ENCODE measurements around the gene PLEKHA7. TPM values are rescaled to one million over a fixed set of nuclear protein-coding genes. Genes with fewer than 3 reads are reported as not detected.

PLEKHA7 gene
- total and polyA plus RNA-seq, 2 of the 4 experiments (the other 2 are of a cell fraction) = 0.12 TPM; not detected in 1

DNA sequence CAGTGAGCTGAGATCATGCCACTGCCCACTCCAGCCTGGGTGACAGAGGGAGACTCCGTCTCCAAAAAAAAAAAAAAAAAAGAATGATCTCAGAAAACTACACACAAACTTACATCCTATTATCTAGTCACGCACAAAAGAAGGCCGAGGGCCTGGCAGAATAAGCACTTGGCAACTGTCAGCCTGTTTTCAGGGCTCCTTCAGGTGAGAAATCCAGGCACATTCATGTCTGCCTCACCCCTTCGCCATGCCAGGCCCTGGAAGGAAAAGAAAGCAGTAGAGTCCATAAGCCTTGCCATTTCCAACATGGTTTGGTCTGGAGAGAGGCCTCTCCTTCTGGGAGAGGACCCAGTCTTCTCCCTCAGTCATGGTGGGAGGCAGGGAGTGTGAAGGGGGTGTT lies 244.8 kb downstream of the PLEKHA7 start:
- Histone ChIP-seq H3K18ac (ENCODE audit: low read depth, low read length) (no peak overlapping the region), H3K79me1 (ENCODE audit: low read depth in 1 of 2, low read length in 2 of 2) (no peaks in the 10 kb centered on the region), H2AK9ac (replicated peaks; ENCODE audit: low read depth, low read length, poor library complexity) (no peak overlapping the region), H3K4me2 (ENCODE audit: low read depth, low read length) (no peak overlapping the region), H3K14ac (replicated peaks; ENCODE audit: low read depth, low read length) (no peak overlapping the region), H4K8ac (ENCODE audit: low read depth in 2 of 2, low read length in 2 of 2) (no peak overlapping the region), H4K5ac (ENCODE audit: low read depth, low read length) (no peak overlapping the region), H2BK15ac (ENCODE audit: low read depth, low read length) (no peak overlapping the region), H2BK5ac (ENCODE audit: low read depth, low read length, poor library complexity, severe bottlenecking) (no peak overlapping the region), H3K27ac (ENCODE audit: insufficient read depth, low read length) (no peak overlapping the region), H3K56ac (ENCODE audit: extremely low read depth, insufficient read depth, low read length) (no peak overlapping the region), H2BK120ac (ENCODE audit: low read depth, low read length) (no peak overlapping the region), H2BK20ac (ENCODE audit: low read depth, low read length) (no peak overlapping the region), H3K23ac (ENCODE audit: low read depth, low read length) (no peak overlapping the region), H2AFZ (replicated peaks; ENCODE audit: low read length, poor library complexity) (no peak overlapping the region), H3K9me3 (ENCODE audit: control insufficient read depth, insufficient read depth, low read length) (no peaks in the 10 kb centered on the region), H3K36me3 (ENCODE audit: control insufficient read depth, insufficient read depth, low read length) (no peaks in the 10 kb centered on the region), H3K9ac (ENCODE audit: low read depth, low read length) (no peak overlapping the region), H3K4me3 (ENCODE audit: insufficient read depth, low read depth, low read length) (no peak overlapping the region), H4K91ac (ENCODE audit: insufficient read depth, low read depth, low read length) (no peak overlapping the region), H3K27me3 (ENCODE audit: control insufficient read depth, insufficient read depth, low read length) (peaks cover 45% of the 10 kb centered on the region), H3K4ac (ENCODE audit: low read depth, low read length) (no peak overlapping the region), H3K9me1 (ENCODE audit: insufficient read depth, low read length) (no peaks in the 10 kb centered on the region), H4K20me1 (ENCODE audit: insufficient read depth, low read length) (no peaks in the 10 kb centered on the region), H3K4me1 (ENCODE audit: control insufficient read depth, insufficient read depth, low read length) (no peaks in the 10 kb centered on the region), H2AK5ac (ENCODE audit: low read depth, low read length) (no peak overlapping the region)
- in situ Hi-C loops (cut with MboI; ENCODE audit: low sequenced_read_pairs) = no loop called here
- intact Hi-C loops (cut with micrococcal nuclease) = no loop called here
- no peak for ATAC-seq (ENCODE audit: low read depth)
- no peak for TF ChIP-seq RFX5 (IDR thresholded peaks at IDR 0.05; ENCODE audit: low read depth, low read length)
- no peak for TF ChIP-seq BHLHE40 (IDR thresholded peaks at IDR 0.05; ENCODE audit: low read depth, low read length)
- no peak for TF ChIP-seq RAD21 (IDR thresholded peaks at IDR 0.05; ENCODE audit: low read length)
- no peak for TF ChIP-seq SMC3 (IDR thresholded peaks at IDR 0.05; ENCODE audit: low read depth, low read length)
- TF ChIP-seq POLR2A (IDR thresholded peaks at IDR 0.05; ENCODE audit: low read depth, low read length) = no peak
- no peak for TF ChIP-seq RCOR1 (IDR thresholded peaks at IDR 0.05; ENCODE audit: insufficient replicate concordance, low read length)
- TF ChIP-seq MAZ (IDR thresholded peaks at IDR 0.05; ENCODE audit: borderline replicate concordance, low read depth, low read length) = no peak
- TF ChIP-seq CHD1 (IDR thresholded peaks at IDR 0.05; ENCODE audit: low read depth, low read length) = no peak
- no peak for TF ChIP-seq NFE2L2 (IDR thresholded peaks at IDR 0.05; ENCODE audit: low read depth, low read length)
- dilution Hi-C loops (cut with HindIII; ENCODE audit: low sequenced_read_pairs, unreplicated experiment) = no loop called here
- BruUV-seq (replicated peaks) = no TSS peak
- POLR2A ChIA-PET (ENCODE audit: unreplicated experiment) = no interaction called here
- WGBS, 2 experiments (ENCODE audit: extremely low coverage in 2 of 2, insufficient read length in 1 of 2) = 83% methylated on average over 2 of the region's 4 CpGs; no CpG with 5 or more reads in 1 of the 2 experiments
- no peak for DNase-seq
- CTCF ChIA-PET = no interaction called here
